Fibroblast of gingiva (primary cell): ENCODE measurements around the gene FHIP2A.
"Not testable (repeated sequence)": the region's sequence is repeated elsewhere in the genome, so short reads cannot be mapped to it uniquely, and the experiment has no call there.

Experiments
- DNase-seq: peaks from one replicate; pipeline ENCODE4 v3.0.0-alpha.2; 2011; ENCODE audit warnings: low read depth

FHIP2A gene, protein sequence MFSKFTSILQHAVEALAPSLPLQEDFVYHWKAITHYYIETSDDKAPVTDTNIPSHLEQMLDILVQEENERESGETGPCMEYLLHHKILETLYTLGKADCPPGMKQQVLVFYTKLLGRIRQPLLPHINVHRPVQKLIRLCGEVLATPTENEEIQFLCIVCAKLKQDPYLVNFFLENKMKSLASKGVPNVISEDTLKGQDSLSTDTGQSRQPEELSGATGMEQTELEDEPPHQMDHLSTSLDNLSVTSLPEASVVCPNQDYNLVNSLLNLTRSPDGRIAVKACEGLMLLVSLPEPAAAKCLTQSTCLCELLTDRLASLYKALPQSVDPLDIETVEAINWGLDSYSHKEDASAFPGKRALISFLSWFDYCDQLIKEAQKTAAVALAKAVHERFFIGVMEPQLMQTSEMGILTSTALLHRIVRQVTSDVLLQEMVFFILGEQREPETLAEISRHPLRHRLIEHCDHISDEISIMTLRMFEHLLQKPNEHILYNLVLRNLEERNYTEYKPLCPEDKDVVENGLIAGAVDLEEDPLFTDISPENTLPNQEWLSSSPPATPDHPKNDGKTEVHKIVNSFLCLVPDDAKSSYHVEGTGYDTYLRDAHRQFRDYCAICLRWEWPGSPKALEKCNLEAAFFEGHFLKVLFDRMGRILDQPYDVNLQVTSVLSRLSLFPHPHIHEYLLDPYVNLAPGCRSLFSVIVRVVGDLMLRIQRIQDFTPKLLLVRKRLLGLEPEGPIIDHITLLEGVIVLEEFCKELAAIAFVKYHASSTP

DNA sequence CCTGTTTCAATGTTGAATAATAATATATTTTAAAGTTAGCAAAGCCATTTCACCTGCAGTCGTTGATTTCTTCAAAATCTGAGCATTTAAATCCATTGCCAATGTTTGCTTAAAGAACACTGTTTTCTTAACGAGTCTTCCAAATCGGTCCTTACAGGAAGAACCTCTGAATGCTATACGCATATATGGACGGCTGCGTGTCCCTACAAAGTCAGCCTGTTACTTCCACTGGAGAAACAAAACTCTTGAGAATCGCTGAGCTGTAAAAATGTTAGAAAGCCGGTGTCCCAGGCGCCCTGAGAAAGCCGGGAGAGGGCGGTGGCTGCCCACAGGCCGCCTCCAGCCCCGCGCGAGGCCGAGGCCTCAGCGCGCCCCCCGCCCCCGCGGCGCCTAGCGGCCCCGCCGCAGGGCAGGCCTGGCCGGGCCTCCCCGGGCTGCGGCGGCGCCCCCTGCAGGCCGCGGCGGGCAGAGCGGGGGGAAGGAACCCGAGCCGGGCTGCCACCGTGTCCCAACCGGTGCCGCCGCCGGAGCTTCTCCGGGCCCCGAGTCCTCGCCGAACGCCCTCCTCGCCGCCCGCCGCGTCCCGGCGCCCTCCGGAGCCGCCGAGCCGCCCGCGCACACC is at the start of gene FHIP2A:
FHIP2A (plus strand) TSS at position 488 of the 622 bp plus-strand sequence. CDS start 299 bp downstream, outside the sequence.
- peak; percentile 69 for DNase-seq

DNA sequence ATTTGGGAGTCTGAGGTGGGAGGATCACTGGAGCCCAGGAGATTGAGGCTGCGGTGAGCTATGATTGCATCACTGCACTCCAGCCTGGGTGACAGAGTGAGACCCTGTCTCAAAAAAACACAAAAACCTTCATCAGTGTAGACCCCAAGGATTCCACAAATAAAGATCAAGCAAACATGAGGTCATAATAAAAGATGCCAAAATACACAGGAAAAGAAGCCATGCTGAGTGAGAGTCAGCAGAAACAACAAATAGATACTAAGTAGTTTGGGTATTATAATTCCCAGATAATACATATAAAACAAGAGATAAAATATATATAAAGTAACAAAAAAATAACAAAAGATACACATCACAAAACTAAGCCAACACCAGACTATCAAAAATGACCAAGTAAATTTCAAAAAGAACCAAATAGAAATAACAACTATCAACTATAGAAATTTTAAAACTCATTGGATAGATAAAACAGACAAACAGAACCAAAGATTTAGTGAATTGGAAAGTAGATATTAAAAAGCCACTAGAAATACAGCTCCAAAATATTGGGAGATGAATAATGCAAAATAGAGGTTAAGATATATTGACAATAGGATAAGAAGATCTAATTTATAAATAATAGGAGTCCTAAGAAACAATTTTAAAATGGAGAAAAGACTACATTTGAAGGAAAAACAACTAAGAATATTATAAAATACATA is 48.9 kb upstream of the FHIP2A start:
- DNase-seq: no peak

DNA sequence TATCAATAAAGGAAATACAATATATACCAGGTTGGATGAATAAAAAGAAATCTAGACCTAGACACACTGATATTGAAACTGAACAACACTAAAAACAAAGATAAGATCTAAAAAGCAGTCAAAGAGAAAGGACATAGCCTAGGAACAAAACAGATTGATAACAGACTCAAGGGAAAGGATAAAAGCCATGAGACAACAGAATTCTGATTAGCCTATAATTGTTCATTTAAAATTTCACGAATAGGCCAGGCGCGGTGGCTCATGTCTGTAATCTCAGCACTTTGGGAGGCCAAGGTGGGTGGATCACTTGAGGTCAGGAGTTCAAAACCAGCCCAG is 48.4 kb upstream of the FHIP2A start:
- no peak for DNase-seq

DNA sequence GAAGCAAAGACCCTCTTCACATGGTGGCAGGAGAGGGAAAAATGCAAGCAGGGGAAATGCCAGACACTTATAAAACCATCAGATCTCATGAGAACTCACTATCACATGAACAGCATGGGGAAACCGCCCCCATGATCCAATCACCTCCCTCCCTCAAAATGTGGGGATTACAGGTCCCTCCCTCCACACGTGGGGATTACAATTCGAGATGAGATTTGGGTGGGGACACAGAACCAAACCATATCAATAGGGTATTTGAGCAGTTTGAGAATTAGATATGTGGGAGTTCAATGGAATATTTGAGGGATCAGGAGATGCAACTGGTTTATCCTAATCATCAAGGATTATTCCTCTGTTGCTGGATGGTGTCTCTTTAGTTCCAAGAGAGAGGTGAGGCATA is 46.5 kb upstream of the FHIP2A start:
- not testable (repeated sequence) for DNase-seq

DNA sequence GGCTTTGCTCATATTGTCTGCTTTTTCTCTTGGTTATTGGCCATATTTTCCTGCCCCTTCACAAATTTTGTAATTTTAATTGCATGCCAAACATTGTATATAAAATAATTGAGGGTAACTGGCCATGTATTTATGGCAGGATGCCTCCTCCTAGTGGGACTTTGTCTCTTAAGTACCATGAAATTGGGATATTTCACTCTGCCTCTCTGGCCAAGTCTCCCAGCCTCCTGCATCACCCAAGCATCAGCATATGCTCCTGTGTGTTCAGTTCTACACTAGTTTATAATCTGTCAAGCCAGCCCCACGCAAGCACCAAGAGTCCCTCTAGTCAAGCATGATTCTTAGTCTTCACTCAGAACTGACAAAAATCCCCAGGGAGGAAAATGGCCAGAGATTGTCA is 44.2 kb upstream of the FHIP2A start:
- no peak for DNase-seq

DNA sequence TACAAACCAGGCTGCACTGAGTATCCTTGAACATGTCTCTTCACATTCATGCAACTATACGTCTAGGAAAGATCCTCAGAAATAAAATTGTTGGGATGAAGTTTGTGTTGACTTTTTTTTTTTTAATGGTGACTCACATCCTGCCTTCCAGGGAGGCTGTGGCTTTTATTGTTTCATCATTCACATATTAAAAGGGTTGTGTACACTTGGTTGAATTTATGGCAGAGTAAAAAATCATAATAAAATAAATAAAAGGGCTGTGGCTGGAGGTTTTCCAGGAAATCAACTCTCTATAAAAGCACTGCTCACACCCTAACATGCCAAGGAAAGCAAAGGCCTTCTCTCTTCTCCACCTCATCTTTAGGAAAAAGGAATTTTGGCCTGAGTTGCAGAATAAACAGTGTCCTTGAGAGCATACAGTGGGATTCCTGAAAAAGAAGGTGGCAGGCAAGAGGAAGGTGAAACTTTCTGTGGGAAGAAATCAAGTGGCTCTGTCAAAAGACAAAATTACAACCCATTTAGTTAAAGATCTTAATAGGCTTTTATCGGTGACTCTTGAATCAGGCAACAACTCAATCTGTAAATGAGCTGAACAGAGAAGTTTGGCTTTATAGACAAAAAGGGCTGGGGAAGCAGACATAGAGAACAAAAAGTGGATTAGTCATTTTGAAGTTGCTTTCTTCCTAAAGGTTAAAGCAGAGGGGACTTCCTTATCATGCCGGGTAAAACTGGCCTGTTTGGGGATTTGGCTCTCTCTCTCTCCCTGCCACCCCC is 41.6 kb upstream of the FHIP2A start:
- DNase-seq: peak; percentile 79

DNA sequence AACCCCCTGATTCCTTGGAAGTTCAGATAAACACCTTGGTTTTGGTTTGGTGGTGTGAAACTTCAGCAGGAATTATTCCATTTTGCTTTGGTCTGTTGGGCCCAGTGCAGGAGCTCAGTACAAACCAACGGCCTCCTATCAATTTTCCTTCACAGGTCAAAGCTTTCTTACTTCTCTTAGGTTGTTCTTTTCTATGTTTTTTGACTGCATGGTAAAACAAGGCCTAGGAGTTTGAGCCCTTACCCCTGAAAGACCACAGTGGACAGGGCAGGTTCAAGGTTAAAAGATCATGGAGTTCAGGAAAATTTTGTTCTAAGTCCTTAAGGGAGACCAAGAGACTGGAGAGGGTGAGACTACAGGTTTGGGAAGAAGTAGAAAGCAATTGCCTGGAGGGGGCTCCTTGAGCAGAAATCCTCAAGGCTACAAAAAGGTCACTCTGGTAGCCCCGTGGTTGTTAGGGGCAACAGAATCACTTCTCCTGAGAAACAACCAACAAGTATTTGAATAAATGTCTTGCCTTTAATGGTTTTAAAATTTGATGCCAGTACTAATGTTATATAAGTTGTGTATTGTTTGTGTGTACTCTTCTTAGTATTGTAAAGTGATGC is 40.9 kb upstream of the FHIP2A start:
- DNase-seq: no peak

DNA sequence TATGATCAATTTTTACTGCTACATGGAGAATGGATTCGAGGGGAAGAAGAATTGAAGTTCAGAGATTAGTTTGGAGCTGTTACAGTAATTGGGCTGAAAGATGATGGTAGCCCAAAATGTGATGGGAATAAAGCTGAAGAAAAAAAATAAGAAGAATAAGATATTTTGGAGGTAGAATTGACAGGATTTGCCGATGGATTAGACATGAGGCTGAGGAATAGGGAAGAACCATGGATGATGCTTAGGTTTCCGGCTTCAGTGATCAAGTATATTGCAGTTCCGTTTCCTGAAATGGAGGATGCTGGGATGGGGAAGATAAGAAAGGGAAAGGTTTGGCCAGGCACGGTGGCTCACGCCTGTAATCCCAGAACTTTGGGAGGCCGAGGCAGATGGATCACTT is 38.9 kb upstream of the FHIP2A start:
- no peak for DNase-seq

DNA sequence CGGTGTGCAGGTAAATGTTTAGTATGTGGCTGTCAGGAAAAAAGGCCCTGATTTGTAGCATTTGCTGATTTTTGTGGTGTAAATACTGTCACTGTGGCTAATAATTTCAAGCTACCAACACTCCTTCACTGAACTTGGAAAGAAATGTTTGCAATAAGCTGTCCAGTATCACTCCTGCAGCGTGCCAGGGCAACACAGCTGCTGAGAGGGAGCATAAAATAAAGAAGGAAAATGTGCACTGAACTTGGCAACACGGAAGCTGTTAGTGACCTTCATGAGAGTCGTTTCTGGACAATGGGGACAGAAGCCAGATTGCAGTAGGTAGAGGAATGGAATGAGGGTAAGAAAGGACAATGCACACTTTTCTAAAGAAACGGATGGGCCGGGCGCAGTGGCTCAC is 37.9 kb upstream of the FHIP2A start:
- DNase-seq: no peak

DNA sequence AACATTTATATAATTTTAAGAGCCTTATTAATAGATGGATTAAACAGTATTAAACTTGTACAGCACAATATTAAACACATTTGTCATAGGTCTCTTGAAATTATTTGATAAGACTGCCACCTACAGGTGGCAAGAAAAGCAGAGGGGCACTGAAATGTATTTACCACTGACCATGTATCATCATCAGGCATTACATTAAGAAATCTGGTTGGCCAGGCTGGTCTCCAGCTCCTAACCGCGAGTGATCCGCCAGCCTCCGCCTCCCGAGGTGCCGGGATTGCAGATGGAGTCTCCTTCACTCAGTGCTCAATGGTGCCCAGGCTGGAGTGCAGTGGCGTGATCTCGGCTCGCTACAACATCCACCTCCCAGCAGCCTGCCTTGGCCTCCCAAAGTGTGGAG is 35.1 kb upstream of the FHIP2A start:
- peak; percentile 57 for DNase-seq

DNA sequence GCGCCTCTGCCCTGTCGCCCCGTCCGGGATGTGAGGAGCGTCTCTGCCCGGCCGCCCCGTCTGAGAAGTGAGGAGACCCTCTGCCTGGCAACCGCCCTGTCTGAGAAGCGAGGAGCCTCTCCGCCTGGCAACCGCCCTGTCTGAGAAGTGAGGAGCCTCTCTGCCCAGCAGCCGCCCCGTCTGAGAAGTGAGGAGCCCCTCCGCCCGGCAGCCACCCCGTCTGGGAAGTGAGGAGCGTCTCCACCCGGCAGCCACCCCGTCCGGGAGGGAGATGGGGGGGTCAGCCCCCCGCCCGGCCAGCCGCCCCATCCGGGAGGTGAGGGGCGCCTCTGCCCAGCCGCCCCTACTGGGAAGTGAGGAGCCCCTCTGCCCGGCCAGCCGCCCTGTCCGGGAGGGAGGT is 34.4 kb upstream of the FHIP2A start:
- not testable (repeated sequence) for DNase-seq

DNA sequence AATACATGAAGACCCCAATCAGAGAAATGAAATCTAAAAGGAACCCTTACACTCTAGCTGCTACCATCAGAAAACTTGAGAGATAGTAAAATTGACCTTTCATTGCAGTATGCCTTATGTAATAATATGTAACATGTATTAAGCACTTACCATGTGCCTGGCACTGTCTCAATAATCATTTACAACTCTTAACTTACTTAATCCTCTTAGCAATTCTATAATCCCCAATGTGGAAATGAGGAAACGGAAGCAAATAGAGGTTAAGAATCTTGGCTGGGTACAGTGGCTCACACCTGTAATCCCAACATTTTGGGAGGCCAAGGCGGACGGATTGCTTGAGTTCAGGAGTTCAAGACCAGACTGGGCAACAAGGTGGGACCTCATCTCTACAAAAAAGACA is 29.8 kb upstream of the FHIP2A start:
- DNase-seq: no peak

DNA sequence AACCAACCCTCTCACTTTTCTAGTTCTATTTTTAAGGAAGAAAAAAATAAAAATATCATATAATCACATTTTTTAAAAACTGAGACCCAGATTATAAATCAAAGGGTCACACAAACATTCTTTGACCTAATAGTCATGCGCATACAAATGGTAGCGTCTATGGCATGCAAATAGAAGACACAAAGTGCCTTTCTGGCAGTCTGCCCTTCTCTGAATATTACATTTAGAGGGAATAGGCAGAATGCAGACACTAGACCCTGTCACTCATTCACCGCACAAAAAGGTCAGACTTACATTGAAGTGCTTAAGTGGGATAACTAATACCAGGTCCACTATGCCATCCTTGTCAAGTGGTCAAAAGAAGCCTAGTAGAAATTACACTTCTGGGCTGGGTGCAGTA is 26.5 kb upstream of the FHIP2A start:
- no peak for DNase-seq

DNA sequence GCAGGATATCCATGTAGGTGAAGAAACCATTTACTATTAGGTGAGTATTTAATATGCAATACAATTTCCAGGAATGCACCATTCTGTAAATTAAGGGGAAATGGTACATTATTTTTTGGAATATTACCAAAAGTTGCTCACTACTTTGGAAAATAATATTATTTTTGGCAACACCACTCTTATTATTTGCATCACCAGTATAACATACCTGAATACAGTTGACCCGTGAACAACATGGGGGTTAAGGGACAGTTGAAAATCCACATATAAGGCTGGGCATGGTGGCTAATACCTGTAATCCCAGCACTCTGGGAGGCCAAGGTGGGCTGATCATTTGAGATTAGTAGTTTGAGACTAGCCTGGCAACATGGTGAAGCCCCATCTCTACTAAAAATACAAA is 21.2 kb upstream of the FHIP2A start:
- no peak for DNase-seq

DNA sequence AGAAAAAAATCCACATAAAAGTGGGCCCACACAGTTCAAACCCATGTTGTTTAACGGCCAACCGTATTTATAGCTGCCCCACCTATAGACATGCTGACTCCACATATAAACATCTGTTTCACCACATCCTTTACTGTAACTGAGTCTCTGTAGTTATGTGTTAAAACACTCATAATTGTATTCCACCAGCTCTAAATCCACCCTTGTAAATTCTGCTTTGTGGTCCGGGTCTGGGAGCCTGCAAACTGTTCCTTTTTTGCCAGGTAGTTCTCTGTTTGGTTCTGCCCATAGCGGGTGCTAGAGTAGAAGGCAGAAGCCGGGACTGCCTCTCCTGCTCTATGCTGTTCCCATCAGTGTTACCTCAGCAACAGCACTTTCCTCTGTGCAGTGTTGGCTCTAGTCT is 20.2 kb upstream of the FHIP2A start:
- DNase-seq: no peak

DNA sequence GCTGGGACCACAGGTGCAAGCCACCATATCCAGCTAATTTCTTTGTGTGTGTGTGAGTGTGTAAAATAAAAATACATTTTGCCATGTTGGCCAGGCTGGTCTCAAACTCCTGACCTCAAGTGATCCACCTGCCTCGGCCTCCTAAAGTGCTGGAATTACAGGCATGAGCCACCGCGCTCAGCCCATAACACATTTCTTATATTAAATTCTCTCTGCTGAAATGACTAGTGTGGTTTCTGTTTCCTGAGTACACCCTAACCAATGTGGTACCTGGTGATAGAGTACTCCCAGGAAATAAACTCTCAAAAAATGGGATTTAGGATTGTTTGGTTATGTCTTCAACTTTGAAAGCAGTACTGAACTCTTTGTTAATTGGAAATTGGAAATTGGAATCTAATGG is 19.4 kb upstream of the FHIP2A start:
- no peak for DNase-seq

DNA sequence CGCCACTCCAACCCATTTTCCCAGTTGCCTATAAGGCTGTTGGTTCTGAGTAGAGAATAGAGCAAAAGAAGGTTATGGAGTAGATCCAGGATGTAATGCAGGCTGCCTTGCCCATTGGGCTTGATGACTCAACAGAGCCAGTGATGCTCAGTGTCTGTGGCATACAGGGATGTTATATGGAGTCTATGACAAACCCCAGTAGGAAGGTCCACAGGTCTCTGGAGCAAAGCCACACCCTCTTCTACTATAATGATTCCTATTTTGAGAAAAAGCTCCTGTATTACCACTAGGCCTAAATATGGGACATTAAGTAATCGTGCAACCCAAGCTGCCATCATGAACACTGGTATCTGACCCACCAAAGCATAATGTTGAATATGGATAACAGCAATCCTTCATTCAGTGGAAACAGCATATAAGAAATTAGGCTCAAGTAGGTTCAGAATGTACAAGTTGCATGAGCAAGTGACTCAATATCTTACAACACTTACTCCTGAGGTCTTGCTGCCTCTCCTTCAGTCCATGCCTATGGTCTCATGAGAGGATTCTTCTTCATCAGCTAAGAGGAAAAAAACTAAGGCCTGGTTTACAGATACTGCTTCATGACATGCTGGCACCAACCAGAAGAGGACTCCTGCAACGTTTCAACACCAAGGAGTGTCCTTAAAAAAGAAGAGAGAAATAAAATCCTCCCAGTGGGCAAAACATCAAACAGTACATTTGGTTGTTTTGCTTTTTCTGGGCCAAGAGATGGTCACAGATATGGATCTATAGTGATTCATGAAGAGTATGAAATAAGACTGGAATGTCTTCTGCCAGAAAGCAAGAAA is 14.8 kb upstream of the FHIP2A start:
- peak; percentile 66 for DNase-seq

DNA sequence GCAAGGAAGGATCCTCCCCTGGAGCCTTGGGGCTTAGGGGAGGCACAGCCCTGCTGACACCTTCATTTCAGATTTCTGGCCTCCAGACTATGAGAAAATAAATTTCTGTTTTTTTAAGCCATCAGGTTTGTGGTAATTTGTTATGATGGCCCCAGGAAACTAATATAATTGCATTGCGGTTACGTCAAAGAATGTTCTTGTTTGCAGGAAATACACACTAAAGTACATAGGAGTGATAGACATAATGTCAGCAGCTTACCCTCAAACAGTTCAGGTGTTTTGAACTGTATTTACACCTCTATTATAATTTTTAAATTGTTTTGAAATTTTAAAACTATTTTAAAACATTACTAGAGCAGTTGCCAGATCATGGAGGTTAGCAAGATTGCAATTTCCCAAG is 12.6 kb upstream of the FHIP2A start:
- DNase-seq: no peak

DNA sequence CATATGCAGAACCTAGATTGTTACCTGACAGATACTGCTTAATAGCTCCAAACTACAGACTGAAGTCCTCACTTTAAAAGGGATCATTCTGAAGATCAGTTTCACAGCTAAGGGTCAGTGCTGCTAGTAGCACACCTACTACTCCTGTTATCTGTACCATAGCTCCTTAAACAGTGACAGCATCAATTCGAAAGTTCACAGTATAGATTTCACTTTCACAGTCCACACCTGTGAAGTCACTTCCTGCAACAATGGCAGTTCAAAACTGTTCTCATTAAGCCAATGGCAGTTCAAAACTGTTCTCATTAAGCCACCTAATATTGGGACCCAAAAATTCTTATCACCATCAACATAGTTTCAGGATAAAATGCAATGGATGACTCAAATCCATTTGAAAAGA is 10.7 kb upstream of the FHIP2A start:
- no peak for DNase-seq

DNA sequence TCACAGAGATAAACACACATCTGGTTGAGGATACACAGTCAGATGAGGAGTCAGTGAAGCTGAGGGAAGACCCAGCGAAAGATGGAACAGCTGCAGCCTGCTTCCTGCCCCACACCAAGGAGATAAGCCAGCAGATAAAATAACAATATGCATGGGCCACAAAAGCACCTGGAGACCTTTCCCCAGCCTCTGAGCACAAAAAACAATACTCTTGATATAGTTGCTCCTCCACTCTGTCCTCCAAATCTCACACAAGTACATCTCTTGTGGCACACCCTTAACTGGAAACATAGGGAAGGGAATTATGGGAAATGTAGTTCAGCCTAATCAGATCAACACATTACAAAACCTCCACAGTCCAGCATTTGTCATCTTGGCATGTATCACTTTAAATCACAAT is 9.7 kb upstream of the FHIP2A start:
- no peak for DNase-seq
